ENCODE measurements around the gene MRGPRF. TPM values are rescaled to one million over a fixed set of nuclear protein-coding genes. Genes with fewer than 3 reads are reported as not detected.
A peak's percentile ranks its signal among the peaks of the same experiment; 100 is the strongest.

Gene MRGPRF
- total and polyA plus RNA-seq, 10 donors: 2.2 to 21.2 (median 9.7) TPM

DNA sequence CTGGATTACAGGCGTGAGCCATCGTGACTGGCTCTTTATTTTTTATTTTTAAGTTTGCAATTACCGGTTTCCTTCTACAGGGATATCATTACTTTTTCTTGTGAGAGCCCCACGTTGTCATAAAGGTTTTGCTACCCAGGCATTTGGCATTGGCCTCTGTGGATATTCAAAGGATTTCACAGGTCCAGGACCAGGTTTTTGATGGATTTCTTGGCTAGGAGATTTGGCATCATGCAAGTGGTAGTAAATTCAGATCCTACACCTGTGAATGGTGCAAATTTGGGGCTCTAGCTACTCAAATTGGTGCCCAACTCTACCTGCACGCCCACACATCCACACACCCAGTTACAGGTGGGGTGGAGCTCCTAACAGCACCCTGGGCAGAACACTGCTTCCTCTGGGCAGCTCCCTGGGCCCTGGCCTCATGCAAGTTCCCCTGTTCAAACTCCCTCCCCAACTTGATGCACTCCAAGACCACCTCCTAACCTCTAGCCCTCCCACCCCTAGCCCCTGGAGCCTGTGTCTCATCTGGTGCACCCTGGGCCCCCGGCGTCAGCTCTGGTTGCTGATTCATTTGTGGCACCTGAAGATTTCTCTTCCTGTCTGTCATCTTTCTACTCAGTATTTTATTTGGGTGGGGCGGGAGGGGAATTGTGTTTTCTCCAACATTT is 23.0 kb downstream of the MRGPRF start:
- peaks cover 0 to 17% (median 11%) of the 10 kb centered on the region in 8 donors for H3K9me3 ChIP-seq
- TF ChIP-seq CTCF (IDR thresholded peaks at IDR 0.05 in 8 of 11, conservative IDR thresholded peaks at IDR 0.05 in 3 of 11) (no peak), POLR2AphosphoS5 (IDR thresholded peaks at IDR 0.05) (no peak), POLR2A (IDR thresholded peaks at IDR 0.05) (no peak)
- H3K36me3 ChIP-seq: no peaks in the 10 kb centered on the region
- DNase-seq: peak; percentile 25
- 74 to 84% (median 78%) methylated on average over 8 of the region's 8 CpGs for WGBS, 5 donors
- intact Hi-C loops (cut with DNase I; ENCODE audit: low total_unique reads): no loop called here
- peaks cover 0 to 74% (median 7%) of the 10 kb centered on the region in 7 donors for H3K27me3 ChIP-seq (replicated peaks in 1 of 7)
- no peak overlapping the region for H3K27ac ChIP-seq
- H3K4me1 ChIP-seq: no peaks in the 10 kb centered on the region
- H3K4me3 ChIP-seq: no peak overlapping the region

DNA sequence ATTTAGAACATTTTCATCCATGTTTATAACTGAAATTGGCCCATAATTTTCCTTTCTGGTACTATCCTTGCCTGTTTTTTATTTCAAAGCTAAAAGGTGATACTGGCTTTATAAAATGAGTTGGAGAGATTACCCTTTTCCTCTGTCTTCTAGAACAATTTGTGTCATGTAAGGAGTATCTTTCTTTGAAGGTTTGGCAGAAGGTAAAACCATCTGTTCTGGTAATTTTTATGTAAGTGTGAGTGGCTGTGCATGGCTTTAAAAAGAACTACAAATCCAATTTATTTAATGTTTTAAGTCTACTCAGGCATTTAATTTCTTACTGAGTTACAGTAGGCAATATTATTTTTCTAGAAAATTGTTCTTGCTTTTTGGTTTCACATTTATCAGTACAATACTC is 24.6 kb downstream of the MRGPRF start:
- H3K27me3 ChIP-seq (replicated peaks in 1 of 7): peaks cover 0 to 60% (median 2%) of the 10 kb centered on the region in 7 donors
- H3K9me3 ChIP-seq: peaks cover 0 to 17% (median 11%) of the 10 kb centered on the region in 8 donors
- no peak for TF ChIP-seq POLR2A (IDR thresholded peaks at IDR 0.05)
- TF ChIP-seq CTCF (IDR thresholded peaks at IDR 0.05 in 8 of 11, conservative IDR thresholded peaks at IDR 0.05 in 3 of 11): no peak
- TF ChIP-seq POLR2AphosphoS5 (IDR thresholded peaks at IDR 0.05): no peak
- H3K27ac ChIP-seq: no peak overlapping the region
- H3K4me3 ChIP-seq: no peak overlapping the region
- H3K36me3 ChIP-seq: no peaks in the 10 kb centered on the region
- no peak for DNase-seq
- H3K4me1 ChIP-seq: no peaks in the 10 kb centered on the region
- intact Hi-C loops (cut with DNase I; ENCODE audit: low total_unique reads): no loop called here

DNA sequence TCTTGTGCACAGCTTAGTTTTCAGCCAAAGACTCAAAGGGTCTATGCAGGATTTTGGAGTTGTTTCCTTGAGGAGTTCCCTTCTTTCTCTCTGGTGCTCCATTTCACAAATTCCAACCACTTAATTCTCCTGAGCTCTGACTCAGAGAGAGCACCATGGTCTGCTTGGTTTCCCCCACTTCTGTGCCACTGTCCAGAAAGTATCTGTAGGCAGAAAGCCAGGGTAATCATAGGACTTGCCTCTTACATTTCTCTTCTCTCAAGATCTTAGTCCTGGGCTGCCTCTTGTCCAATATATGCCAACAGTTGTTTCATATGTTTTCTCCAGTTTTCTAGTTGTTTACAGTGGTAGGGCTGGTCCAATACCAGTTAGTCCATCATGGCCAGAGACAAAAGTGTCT is 25.8 kb downstream of the MRGPRF start:
- intact Hi-C loops (cut with DNase I; ENCODE audit: low total_unique reads): no loop called here
- no peaks in the 10 kb centered on the region for H3K36me3 ChIP-seq

More for the DNA sequence above, 25.8 kb downstream of the MRGPRF start:
- peaks cover 0 to 19% (median 12%) of the 10 kb centered on the region in 8 donors for H3K9me3 ChIP-seq
- H3K27ac ChIP-seq: no peak overlapping the region
- H3K27me3 ChIP-seq (replicated peaks in 1 of 7): peaks cover 0 to 47% (median 0%) of the 10 kb centered on the region in 7 donors
- TF ChIP-seq CTCF (IDR thresholded peaks at IDR 0.05 in 8 of 11, conservative IDR thresholded peaks at IDR 0.05 in 3 of 11): no peak
- TF ChIP-seq POLR2AphosphoS5 (IDR thresholded peaks at IDR 0.05): no peak
- TF ChIP-seq POLR2A (IDR thresholded peaks at IDR 0.05): no peak
- no peak for DNase-seq
- H3K4me1 ChIP-seq: no peaks in the 10 kb centered on the region
- H3K4me3 ChIP-seq: no peak overlapping the region

Measured in spleen (tissue), 11 donors.